ENCODE results near the gene CLOCK. TPM values are rescaled to one million over a fixed set of nuclear protein-coding genes. Genes with fewer than 3 reads are reported as not detected.

The CLOCK gene
- 4.8 to 6.1 TPM (median 5.3 TPM) in 5 replicates for total RNA-seq (2022; extraction: Qiagen RNA extraction; ENCODE audit: low read depth)

DNA sequence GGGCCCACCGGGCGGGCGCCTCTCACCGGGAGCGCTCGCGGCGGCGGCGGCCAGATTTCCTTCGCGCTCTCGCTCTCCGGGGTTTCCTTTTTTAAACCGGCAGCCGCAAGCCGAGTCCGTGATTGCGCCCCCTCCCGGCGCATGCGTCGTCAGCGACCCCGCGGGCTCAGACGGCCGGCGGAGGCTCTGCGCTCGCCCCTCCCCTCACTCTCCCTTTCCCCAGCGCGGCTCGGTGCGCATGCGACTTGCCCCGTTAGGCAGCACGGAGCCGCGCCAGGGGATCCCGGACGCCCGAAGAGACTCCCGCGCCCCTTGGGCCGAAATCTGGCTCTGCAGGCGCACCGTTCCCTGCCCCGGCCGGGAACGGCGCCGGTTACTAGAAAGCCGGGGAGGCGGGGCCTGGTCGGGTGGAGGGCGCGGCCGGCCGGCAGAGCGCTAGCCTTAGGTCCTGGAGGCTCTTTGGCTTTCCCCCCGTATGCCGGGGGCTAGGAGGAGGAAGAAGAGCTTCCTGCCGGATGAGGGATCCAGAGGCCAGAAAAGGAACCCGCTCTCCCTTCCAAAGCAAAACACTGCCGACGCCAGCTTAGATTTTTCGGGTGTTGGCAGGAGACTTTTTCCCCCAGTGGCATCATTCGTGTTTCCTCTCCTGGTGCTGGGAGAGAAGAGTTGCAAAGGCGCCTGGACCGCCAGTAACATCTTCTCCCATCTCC is at the start of gene CLOCK:
Gene CLOCK (minus strand): TSS at position 154 of the 710 bp plus-strand sequence. CDS start 64,124 bp downstream, outside the sequence.

DNA sequence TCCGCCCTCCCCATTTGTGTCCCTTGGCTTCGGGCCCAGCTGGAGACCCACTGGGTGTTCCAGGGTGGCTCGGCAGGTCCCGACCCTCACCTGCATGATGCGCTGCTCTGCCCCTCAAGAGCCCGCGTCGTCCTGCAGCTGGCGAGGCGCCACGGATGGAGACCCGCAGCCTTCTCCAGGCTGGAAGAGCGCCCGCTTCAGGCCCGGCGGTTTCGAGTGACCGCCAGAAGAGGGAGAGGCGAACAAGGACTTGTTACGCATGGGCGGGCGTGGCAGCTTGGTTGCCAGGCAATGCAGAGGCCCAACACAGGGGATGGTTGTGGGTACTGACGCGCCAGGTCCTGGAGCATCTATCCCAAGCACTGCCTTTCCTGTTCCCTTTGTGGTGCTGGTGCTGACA is 45.3 kb upstream of the CLOCK start, which contains the start of gene PDCL2:
Gene PDCL2 (minus strand): TSS at position 232 of the 400 bp plus-strand sequence. CDS start 136 bp downstream, at position 96.

DNA sequence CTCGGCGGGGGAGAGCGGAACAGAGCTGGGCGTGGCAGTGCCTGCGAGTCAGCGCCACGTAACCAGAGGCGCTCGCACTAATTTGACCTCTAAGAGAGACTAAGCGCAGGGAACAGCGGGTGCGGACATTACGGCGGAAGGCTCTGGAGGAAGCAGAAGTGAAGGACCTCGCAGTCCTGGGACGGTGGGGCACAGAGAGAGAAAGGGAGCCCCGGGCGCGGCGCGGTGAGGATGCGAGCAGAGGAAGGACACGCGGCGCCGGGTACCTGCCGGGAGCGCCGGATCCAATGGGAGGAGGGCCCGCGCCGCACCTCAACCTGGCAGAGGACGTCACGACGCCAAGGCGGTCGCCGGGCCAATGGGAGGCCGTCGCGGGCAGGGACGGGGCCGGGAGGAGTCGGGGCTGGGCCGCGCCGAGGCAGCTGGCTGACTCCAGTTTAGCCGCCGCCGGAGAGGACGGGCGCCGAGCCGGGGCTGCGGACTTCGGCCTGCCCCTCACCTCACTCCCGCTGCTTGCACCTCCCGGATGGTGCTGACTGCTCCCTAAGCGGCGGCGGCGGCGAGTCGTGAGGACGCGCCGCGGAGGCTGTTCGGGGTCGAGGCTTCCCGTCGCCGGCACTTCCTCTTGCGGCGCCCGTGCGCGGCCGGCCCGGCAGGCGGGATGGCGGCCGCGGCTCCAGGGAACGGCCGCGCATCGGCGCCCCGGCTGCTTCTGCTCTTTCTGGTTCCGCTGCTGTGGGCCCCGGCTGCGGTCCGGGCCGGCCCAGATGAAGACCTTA is 151.0 kb downstream of the CLOCK start, which contains the start of gene TMEM165:
Gene TMEM165 (plus strand): TSS at position 429 of the 779 bp plus-strand sequence. CDS start 233 bp downstream, at position 662.

Other genes starting within 250 kb of the CLOCK start
- gene SRD5A3, start 200.7 kb downstream of the CLOCK start, total RNA-seq (2022; extraction: Qiagen RNA extraction; ENCODE audit: low read depth) = 5.3 to 11.0 TPM (median 9.2 TPM) in 5 replicates
- gene TMEM165, start 151.0 kb downstream of the CLOCK start, total RNA-seq (2022; extraction: Qiagen RNA extraction; ENCODE audit: low read depth) = 47.7 to 55.7 TPM (median 49.5 TPM) in 5 replicates
- not detected in 5 replicates for gene PDCL2, start 45.3 kb upstream of the CLOCK start, total RNA-seq (2022; extraction: Qiagen RNA extraction; ENCODE audit: low read depth)
- 0.46 to 0.98 TPM (median 0.73 TPM) in 5 replicates for gene NMU, start 89.4 kb upstream of the CLOCK start, total RNA-seq (2022; extraction: Qiagen RNA extraction; ENCODE audit: low read depth)